ENCODE results near the gene RETN.

RETN gene

GRCh38 chr19:7633698-7634097 is 35.2 kb upstream of the RETN start, which contains the start of gene PCP2:
Gene PCP2 (minus strand): TSS chr19:7633719. CDS start chr19:7633457, 262 bp downstream.
- TF ChIP-seq EZH2phosphoT487 (IDR thresholded peaks at IDR 0.05; ENCODE audit: borderline replicate concordance) (no peak), CTCF (conservative IDR thresholded peaks at IDR 0.05; ENCODE audit: low read length) (no peak)
- no peak within 1 kb of the TSS for H3K9ac ChIP-seq (ENCODE audit: low read depth, low read length, poor library complexity, severe bottlenecking)

GRCh38 chr19:7635670-7636069 is 33.2 kb upstream of the RETN start:
- Histone ChIP-seq H3K9me3 (ENCODE audit: insufficient read depth, low read depth, low read length) (no peaks in the 10 kb centered on the region), H4K20me1 (ENCODE audit: insufficient read depth, low read length, poor library complexity, severe bottlenecking) (no peaks in the 10 kb centered on the region), H3K9ac (ENCODE audit: low read depth, low read length, poor library complexity, severe bottlenecking) (no peak overlapping the region), H3K4me3 (ENCODE audit: low read length, poor library complexity, severe bottlenecking) (no peak overlapping the region), H3K4me2 (ENCODE audit: low read depth, low read length, poor library complexity, severe bottlenecking) (no peak overlapping the region), H3K4me1 (ENCODE audit: insufficient read depth, low read length, poor library complexity, severe bottlenecking) (peaks cover 5% of the 10 kb centered on the region), H3K36me3 (ENCODE audit: insufficient read depth, low read length) (no peaks in the 10 kb centered on the region), H3K27me3 (ENCODE audit: insufficient read depth, low read length, poor library complexity, severe bottlenecking) (no peaks in the 10 kb centered on the region), H3K79me2 (ENCODE audit: insufficient read depth, low read length) (peaks cover 16% of the 10 kb centered on the region), H3K9me2 (replicated peaks; ENCODE audit: low read depth, low read length) (no peaks in the 10 kb centered on the region), H3F3A (ENCODE audit: low read depth) (no peaks in the 10 kb centered on the region), H2AFZ (ENCODE audit: low read length) (no peak overlapping the region)
- TF ChIP-seq EZH2phosphoT487 (IDR thresholded peaks at IDR 0.05; ENCODE audit: borderline replicate concordance) (no peak), CTCF (conservative IDR thresholded peaks at IDR 0.05; ENCODE audit: low read length) (no peak)

More at GRCh38 chr19:7633698-7634097, 35.2 kb upstream of the RETN start, which contains the start of gene PCP2:
- H3K9me2 ChIP-seq (replicated peaks; ENCODE audit: low read depth, low read length) = no peaks in the 10 kb centered on the region
- no peak within 1 kb of the TSS for H3K4me2 ChIP-seq (ENCODE audit: low read depth, low read length, poor library complexity, severe bottlenecking)
- H2AFZ ChIP-seq (ENCODE audit: low read length) = no peak within 1 kb of the TSS
- H4K20me1 ChIP-seq (ENCODE audit: insufficient read depth, low read length, poor library complexity, severe bottlenecking) = peaks cover 5% of the 10 kb centered on the region
- H3K4me3 ChIP-seq (ENCODE audit: low read length, poor library complexity, severe bottlenecking) = no peak within 1 kb of the TSS
- H3F3A ChIP-seq (ENCODE audit: low read depth) = no peaks in the 10 kb centered on the region
- no peaks in the 10 kb centered on the region for H3K27me3 ChIP-seq (ENCODE audit: insufficient read depth, low read length, poor library complexity, severe bottlenecking)
- H3K9me3 ChIP-seq (ENCODE audit: insufficient read depth, low read depth, low read length) = no peaks in the 10 kb centered on the region
- H3K36me3 ChIP-seq (ENCODE audit: insufficient read depth, low read length) = no peaks in the 10 kb centered on the region
- H3K4me1 ChIP-seq (ENCODE audit: insufficient read depth, low read length, poor library complexity, severe bottlenecking) = peaks cover 9% of the 10 kb centered on the region
- peaks cover 34% of the 10 kb centered on the region for H3K79me2 ChIP-seq (ENCODE audit: insufficient read depth, low read length)

- H3K79me2 ChIP-seq (ENCODE audit: insufficient read depth, low read length) = peaks cover 10% of the 10 kb centered on the region; the same call in 1 of the 2 replicates
- H3K4me1 ChIP-seq (ENCODE audit: insufficient read depth, low read length, poor library complexity, severe bottlenecking) = no peaks in the 10 kb centered on the region
- H3K9me3 ChIP-seq (ENCODE audit: insufficient read depth, low read depth, low read length) = no peaks in the 10 kb centered on the region
- H3F3A ChIP-seq (ENCODE audit: low read depth) = no peaks in the 10 kb centered on the region
- TF ChIP-seq EZH2phosphoT487 (IDR thresholded peaks at IDR 0.05; ENCODE audit: borderline replicate concordance) = no peak
- no peak for TF ChIP-seq CTCF (conservative IDR thresholded peaks at IDR 0.05; ENCODE audit: low read length)
- no peak overlapping the region for H3K4me3 ChIP-seq (ENCODE audit: low read length, poor library complexity, severe bottlenecking)
- H3K4me2 ChIP-seq (ENCODE audit: low read depth, low read length, poor library complexity, severe bottlenecking) = no peak overlapping the region
- H3K9ac ChIP-seq (ENCODE audit: low read depth, low read length, poor library complexity, severe bottlenecking) = no peak overlapping the region
- no peaks in the 10 kb centered on the region for H4K20me1 ChIP-seq (ENCODE audit: insufficient read depth, low read length, poor library complexity, severe bottlenecking)
- H3K27me3 ChIP-seq (ENCODE audit: insufficient read depth, low read length, poor library complexity, severe bottlenecking) = no peaks in the 10 kb centered on the region
- H3K36me3 ChIP-seq (ENCODE audit: insufficient read depth, low read length) = no peaks in the 10 kb centered on the region
- no peak overlapping the region for H2AFZ ChIP-seq (ENCODE audit: low read length)
- H3K9me2 ChIP-seq (replicated peaks; ENCODE audit: low read depth, low read length) = no peaks in the 10 kb centered on the region
These were observed 32.5 kb upstream of the RETN start for GRCh38 chr19:7636317-7636690.

All from Loucy (cell line).